ENCODE data around the gene HYPK. TPM values are rescaled to one million over a fixed set of nuclear protein-coding genes. Genes with fewer than 3 reads are reported as not detected.
"Not testable (repeated sequence)": the region's sequence is repeated elsewhere in the genome, so short reads cannot be mapped to it uniquely, and the experiment has no call there.

The HYPK gene
- total RNA-seq, 1 experiment from 2014 or later = 20.6 TPM

DNA sequence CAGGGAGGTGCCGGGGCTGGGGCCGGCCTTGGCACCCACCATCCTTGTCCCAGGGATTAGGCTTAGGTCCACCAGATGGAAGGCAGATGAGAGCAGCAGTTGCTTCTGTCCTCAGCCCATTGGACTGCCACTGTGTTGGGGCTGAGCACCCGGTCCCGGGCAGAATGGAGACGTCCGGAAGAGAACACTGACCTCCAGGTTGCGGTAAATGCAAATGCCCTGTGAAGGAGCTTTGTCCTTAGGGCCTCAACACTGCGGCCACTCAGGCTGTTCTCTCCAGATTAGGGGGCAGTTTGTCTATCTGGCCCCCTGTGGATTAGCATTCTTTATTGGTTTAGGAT lies 484 bp upstream of the HYPK start, which contains the start of gene SERINC4:
Gene SERINC4 (minus strand): TSS at position 276 of the 341 bp plus-strand sequence. CDS start 234 bp downstream, at position 42.
- H3K36me3 ChIP-seq (ENCODE audit: control insufficient read depth in 1 of 2, insufficient read depth in 2 of 2, low read length in 2 of 2) = peaks cover 31 to 36% of the 10 kb centered on the region in 2 experiments
- H4K20me1 ChIP-seq (ENCODE audit: insufficient read depth) = no peaks in the 10 kb centered on the region
- peak; percentile 8 for ATAC-seq
- peak within 1 kb of the TSS; percentile 92 to 99 for H3K4me3 ChIP-seq (replicated peaks in 1 of 2; ENCODE audit: low read depth in 1 of 2, low read length in 2 of 2)
- ChIA-PET CTCF (interaction anchor here (1.6 kb wide), 1 partner anchor 23 kb away, joined by 6 read pairs; the partner anchor contains the start of gene ELL3), POLR2A (interaction anchor here (0.9 to 1.6 kb wide), 2 partner anchors 23 to 24 kb away, joined by 4 to 7 read pairs; partner anchors contain the start of genes ELL3 and MFAP1), RAD21 (ENCODE audit: low non-redundant PET in 1 of 2, low total read pairs in 2 of 2, uncharacterized antibody in 2 of 2, unreplicated experiment in 2 of 2) (no interaction called here)
- no peak for TF ChIP-seq EZH2phosphoT487 (IDR thresholded peaks at IDR 0.05; ENCODE audit: borderline replicate concordance)
- TF ChIP-seq, protein P1, sequence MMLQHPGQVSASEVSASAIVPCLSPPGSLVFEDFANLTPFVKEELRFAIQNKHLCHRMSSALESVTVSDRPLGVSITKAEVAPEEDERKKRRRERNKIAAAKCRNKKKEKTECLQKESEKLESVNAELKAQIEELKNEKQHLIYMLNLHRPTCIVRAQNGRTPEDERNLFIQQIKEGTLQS (IDR thresholded peaks at IDR 0.05) = no peak
- no peak for TF ChIP-seq ZNF274 (IDR thresholded peaks at IDR 0.05; ENCODE audit: low read depth, low read length)
- TF ChIP-seq EZH2 (IDR thresholded peaks at IDR 0.05) = no peak
- BruUV-seq (replicated peaks) = no TSS peak
- no peak within 1 kb of the TSS for H2AFZ ChIP-seq (ENCODE audit: low read depth, low read length, poor library complexity, severe bottlenecking)
- peak within 1 kb of the TSS; percentile 90 for H3K4me2 ChIP-seq (ENCODE audit: low read length)
- H3K9me3 ChIP-seq (ENCODE audit: control insufficient read depth in 1 of 2, insufficient read depth in 1 of 2, low read depth in 1 of 2, low read length in 2 of 2) = no peaks in the 10 kb centered on the region
- no peaks in the 10 kb centered on the region for H3K9me2 ChIP-seq (ENCODE audit: insufficient read depth)
- H3K9ac ChIP-seq (ENCODE audit: low read length) = peak within 1 kb of the TSS; percentile 82
- H3K4me1 ChIP-seq (ENCODE audit: control insufficient read depth in 1 of 2, insufficient read depth in 2 of 2, low read length in 2 of 2) = peaks cover 6 to 23% of the 10 kb centered on the region in 2 experiments; a peak in 3 of 4 replicates
- H3K27me3 ChIP-seq (ENCODE audit: insufficient read depth, low read length) = no peaks in the 10 kb centered on the region
- peak within 1 kb of the TSS; percentile 76 for H3K27ac ChIP-seq (ENCODE audit: low read depth, low read length)
- DNase-seq (ENCODE audit: low read depth, low spot score) = no peak
- peaks cover 27% of the 10 kb centered on the region for H3K79me2 ChIP-seq (ENCODE audit: insufficient read depth, low read length)
- intact Hi-C loops (cut with micrococcal nuclease) = no loop called here

DNA sequence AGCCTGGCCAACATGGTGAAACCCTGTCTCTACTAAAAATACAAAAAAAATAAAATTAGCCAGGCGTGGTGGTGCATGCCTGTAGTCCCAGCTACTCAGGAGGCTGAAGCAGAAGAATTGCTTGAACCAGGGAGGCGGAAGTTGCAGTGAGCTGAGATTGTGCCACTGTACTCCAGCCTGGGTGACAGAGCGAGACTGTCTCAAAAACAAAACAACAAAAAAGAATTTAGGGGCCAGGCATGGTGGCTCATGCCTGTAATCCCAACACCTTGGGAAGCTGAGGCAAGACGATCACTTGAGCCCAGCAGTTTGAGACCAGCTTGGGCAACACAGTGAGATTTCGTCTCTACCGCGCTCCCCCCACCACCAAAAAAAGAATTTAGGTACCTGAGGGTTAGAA lies 2.3 kb downstream of the HYPK start:
- POLR2A ChIA-PET = interaction anchor here (0.6 to 1.2 kb wide), 2 partner anchors 9 to 622 kb away, joined by 3 read pairs; no protein-coding TSS in a partner anchor
- H3K4me2 ChIP-seq (ENCODE audit: low read length); H2AFZ ChIP-seq (ENCODE audit: low read depth, low read length, poor library complexity, severe bottlenecking); BruUV-seq (replicated peaks); H3K27ac ChIP-seq (ENCODE audit: low read depth, low read length); H4K20me1 ChIP-seq (ENCODE audit: insufficient read depth); H3K9me3 ChIP-seq (ENCODE audit: control insufficient read depth in 1 of 2, insufficient read depth in 1 of 2, low read depth in 1 of 2, low read length in 2 of 2); intact Hi-C loops (cut with micrococcal nuclease); CTCF ChIA-PET; H3K9ac ChIP-seq (ENCODE audit: low read length); ATAC-seq; RAD21 ChIA-PET (ENCODE audit: low non-redundant PET in 1 of 2, low total read pairs in 2 of 2, uncharacterized antibody in 2 of 2, unreplicated experiment in 2 of 2); H3K9me2 ChIP-seq (ENCODE audit: insufficient read depth); DNase-seq (ENCODE audit: low read depth, low spot score); H3K4me3 ChIP-seq (replicated peaks in 1 of 2; ENCODE audit: low read depth in 1 of 2, low read length in 2 of 2); H3K27me3 ChIP-seq (ENCODE audit: insufficient read depth, low read length): not testable (repeated sequence)
- Histone ChIP-seq H3K4me1 (ENCODE audit: control insufficient read depth in 1 of 2, insufficient read depth in 2 of 2, low read length in 2 of 2) (peaks cover 6 to 23% of the 10 kb centered on the region in 2 experiments; a peak in 3 of 4 replicates), H3K36me3 (ENCODE audit: control insufficient read depth in 1 of 2, insufficient read depth in 2 of 2, low read length in 2 of 2) (peaks cover 31 to 33% of the 10 kb centered on the region in 2 experiments), H3K79me2 (ENCODE audit: insufficient read depth, low read length) (peaks cover 18% of the 10 kb centered on the region)

Data from HCT116 (cell line).